Parathyroid adenoma (tissue), 2 donors: Measurements from ENCODE around the gene LSM2.
A peak's percentile ranks its signal among the peaks of the same experiment; 100 is the strongest.
"Not testable (repeated sequence)": the region's sequence is repeated elsewhere in the genome, so short reads cannot be mapped to it uniquely, and the experiment has no call there.

Experiments
- H2AFZ ChIP-seq: fragments of 300-600 bp; sonication (generic); one replicate; pipeline ENCODE4 v1.7.0; 2017; ENCODE audit warnings: antibody characterized with exemption, mild to moderate bottlenecking
- H3K27ac ChIP-seq: fragments of 300-600 bp; sonication (generic); one replicate; pipeline ENCODE4 v1.7.0; 2017
- H3K27me3 ChIP-seq: fragments of 300-600 bp; sonication (generic); one replicate; pipeline ENCODE4 v1.7.0; 2017; ENCODE audit warnings: low read length; ENCODE audit not compliant: control insufficient read depth, insufficient read depth
- H3K36me3 ChIP-seq: fragments of 300-600 bp; sonication (generic); one replicate; pipeline ENCODE4 v1.7.0; 2017; ENCODE audit warnings: low read length; ENCODE audit not compliant: control insufficient read depth, insufficient read depth
- H3K4me1 ChIP-seq: fragments of 300-600 bp; sonication (generic); one replicate; pipeline ENCODE4 v1.7.0; 2017; ENCODE audit warnings: control low read depth
- H3K4me2 ChIP-seq: fragments of 300-600 bp; sonication (generic); one replicate; pipeline ENCODE4 v1.7.0; 2017; ENCODE audit warnings: low read length
- H3K4me3 ChIP-seq: fragments of 300-600 bp; sonication (generic); one replicate; pipeline ENCODE4 v1.7.0; 2017; ENCODE audit warnings: low read depth, low read length
- H3K79me2 ChIP-seq: fragments of 300-600 bp; sonication (generic); one replicate; pipeline ENCODE4 v1.7.0; 2017; ENCODE audit warnings: control low read depth
- H3K9ac ChIP-seq: fragments of 300-600 bp; sonication (generic); one replicate; pipeline ENCODE4 v1.7.0; 2017; ENCODE audit warnings: mild to moderate bottlenecking
- H3K9me3 ChIP-seq: fragments of 300-600 bp; sonication (generic); one replicate; pipeline ENCODE4 v1.7.0; 2017; ENCODE audit warnings: low read length; ENCODE audit not compliant: control insufficient read depth
- CTCF ChIP-seq: fragments of 300-600 bp; sonication (generic); IDR thresholded peaks from one replicate; pipeline ENCODE4 v1.7.0; 2017; ENCODE audit warnings: antibody characterized with exemption, mild to moderate bottlenecking
- donor health status: primary hyperparathyroidism.

Gene LSM2

DNA sequence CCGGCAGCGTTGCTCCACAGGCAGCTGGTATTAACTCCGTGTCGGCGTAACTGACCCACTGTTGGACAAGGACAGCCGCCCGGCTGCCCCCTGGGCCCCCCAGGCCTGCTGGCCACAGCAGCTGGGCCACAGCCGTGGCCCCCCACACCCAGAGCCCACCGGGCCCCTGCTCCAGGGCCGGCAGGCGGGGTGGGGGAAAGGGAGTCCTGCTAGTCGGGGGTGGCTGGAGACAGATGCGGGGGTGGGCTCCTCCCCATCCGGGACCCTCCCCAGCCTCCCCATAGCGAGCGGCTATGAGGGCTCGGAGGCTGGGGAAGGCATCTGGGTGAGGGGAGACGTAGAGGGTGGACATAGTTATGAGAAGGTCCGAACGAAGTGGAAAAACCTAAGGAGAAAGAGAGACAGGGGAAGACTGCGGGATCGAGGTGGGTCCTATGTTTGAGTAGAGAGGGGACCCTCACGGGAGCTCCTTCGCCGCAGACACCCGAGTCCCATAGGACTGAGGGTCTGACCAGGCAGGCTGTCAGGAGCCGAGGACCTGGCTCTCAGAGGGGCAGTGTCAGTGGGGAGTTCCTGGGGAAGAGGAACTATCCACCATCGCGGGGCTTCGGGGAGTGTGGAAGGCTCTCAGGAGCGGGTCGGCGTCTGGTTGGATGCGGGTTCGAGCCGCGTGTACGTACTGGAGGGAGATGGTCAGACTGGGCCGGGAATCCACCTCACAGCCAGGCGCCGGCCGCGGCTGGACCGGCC, 11.7 kb downstream of the LSM2 start:
- Histone ChIP-seq H2AFZ (peak overlapping the region; percentile 98), H3K27ac (peak overlapping the region; percentile 68), H3K36me3 (no peaks in the 10 kb centered on the region), H3K9ac (peak overlapping the region; percentile 89), H3K27me3 (no peaks in the 10 kb centered on the region), H3K9me3 (no peaks in the 10 kb centered on the region), H3K79me2 (no peaks in the 10 kb centered on the region), H3K4me2 (peak overlapping the region; percentile 85), H3K4me1 (peaks cover 8% of the 10 kb centered on the region), H3K4me3 (peak overlapping the region; percentile 86)
- no peak for TF ChIP-seq CTCF

DNA sequence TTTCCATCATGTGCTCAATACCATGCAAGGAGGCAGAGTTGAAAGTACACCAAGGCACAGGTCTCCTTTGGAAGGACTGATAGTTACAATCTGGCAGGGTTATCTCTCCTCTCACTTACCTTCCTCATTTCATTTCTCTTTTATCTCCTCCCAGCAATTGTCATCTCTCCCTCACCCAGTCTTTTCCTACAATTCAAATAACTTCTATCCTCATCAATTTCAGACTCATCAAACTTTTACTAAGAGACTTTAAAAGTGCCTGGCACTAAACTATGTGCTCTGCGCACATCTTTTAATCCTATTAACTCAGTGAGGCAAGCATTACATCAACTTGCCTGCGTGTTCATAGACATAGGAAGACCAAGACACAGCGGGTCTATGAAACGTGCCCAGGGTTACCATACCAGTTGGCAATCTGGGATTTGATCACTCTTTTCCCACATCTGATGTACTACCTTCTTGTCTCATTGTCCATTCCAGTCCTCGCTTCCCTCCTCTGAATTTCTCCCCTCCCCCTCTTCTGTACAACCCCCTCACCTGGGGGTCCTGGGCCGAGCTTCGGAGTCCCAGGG, 12.4 kb downstream of the LSM2 start:
- peak overlapping the region; percentile 86 for H3K4me3 ChIP-seq
- no peaks in the 10 kb centered on the region for H3K36me3 ChIP-seq
- H3K27ac ChIP-seq, result peak overlapping the region; percentile 68
- no peak for TF ChIP-seq CTCF
- H3K9me3 ChIP-seq, result no peaks in the 10 kb centered on the region
- peak overlapping the region; percentile 85 for H3K4me2 ChIP-seq
- H3K27me3 ChIP-seq, result no peaks in the 10 kb centered on the region
- H3K4me1 ChIP-seq, result peaks cover 8% of the 10 kb centered on the region
- H3K9ac ChIP-seq, result peak overlapping the region; percentile 89
- peak overlapping the region; percentile 98 for H2AFZ ChIP-seq
- H3K79me2 ChIP-seq, result no peaks in the 10 kb centered on the region

DNA sequence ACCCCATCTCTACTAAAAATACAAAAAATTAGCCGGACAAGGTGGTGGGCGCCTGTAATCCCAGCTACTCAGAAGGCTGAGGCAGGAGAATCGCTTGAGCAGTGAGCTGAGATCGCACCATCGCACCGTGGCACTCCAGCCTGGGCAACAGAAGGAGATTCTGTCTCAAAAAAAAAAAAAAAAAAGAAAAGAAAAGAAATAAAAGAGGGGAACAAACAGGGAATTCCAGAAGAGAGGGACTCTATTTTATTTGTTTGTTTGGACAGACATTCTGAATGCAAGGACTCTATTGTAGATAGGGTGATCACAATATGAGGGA, 12.9 kb downstream of the LSM2 start:
- not testable (repeated sequence) for H3K4me2 ChIP-seq, H3K27me3 ChIP-seq, H3K4me1 ChIP-seq, H3K79me2 ChIP-seq, H2AFZ ChIP-seq, H3K4me3 ChIP-seq, H3K36me3 ChIP-seq, H3K27ac ChIP-seq, H3K9me3 ChIP-seq, H3K9ac ChIP-seq

DNA sequence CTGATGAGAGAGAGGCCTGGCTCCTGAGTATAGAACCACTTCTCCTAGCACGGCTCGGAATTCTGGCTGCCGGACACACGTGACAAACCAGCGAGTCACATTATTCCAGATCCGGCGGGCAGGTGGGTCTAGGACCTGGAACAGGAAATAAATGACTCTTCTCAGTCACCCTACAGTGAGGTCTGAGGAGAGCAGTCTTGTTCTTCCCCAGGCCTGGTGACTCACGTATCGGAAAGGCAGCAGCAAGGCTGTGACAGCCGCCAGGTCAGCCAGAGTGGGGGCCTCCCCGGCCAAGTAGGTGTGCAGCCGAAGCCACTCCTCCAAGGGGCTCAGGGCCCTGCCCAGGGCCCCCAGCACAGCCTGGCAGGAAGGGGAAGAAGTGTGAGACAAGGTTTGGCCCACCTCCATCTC, 14.0 kb downstream of the LSM2 start:
- Histone ChIP-seq H3K36me3 (no peaks in the 10 kb centered on the region), H3K27ac (no peak overlapping the region)

GRCh38 chr6:31792090-31792374, 14.7 kb downstream of the LSM2 start:
- no peak overlapping the region for H2AFZ ChIP-seq
- H3K4me2 ChIP-seq, result no peak overlapping the region
- TF ChIP-seq CTCF, result no peak
- no peaks in the 10 kb centered on the region for H3K36me3 ChIP-seq
- H3K27ac ChIP-seq, result no peak overlapping the region
- no peaks in the 10 kb centered on the region for H3K9me3 ChIP-seq
- H3K4me3 ChIP-seq, result no peak overlapping the region
- H3K9ac ChIP-seq, result no peak overlapping the region
- H3K27me3 ChIP-seq, result no peaks in the 10 kb centered on the region
- H3K79me2 ChIP-seq, result peaks cover 4% of the 10 kb centered on the region
- peaks cover 8% of the 10 kb centered on the region for H3K4me1 ChIP-seq

More for the DNA sequence above, 14.0 kb downstream of the LSM2 start:
- no peaks in the 10 kb centered on the region for H3K27me3 ChIP-seq
- peaks cover 8% of the 10 kb centered on the region for H3K4me1 ChIP-seq
- no peak overlapping the region for H3K4me2 ChIP-seq
- no peak overlapping the region for H3K4me3 ChIP-seq
- H3K79me2 ChIP-seq, result no peaks in the 10 kb centered on the region
- no peak overlapping the region for H2AFZ ChIP-seq
- no peak overlapping the region for H3K9ac ChIP-seq
- no peak for TF ChIP-seq CTCF
- no peaks in the 10 kb centered on the region for H3K9me3 ChIP-seq
